Astrocyte of the spinal cord (primary cell): ENCODE data around the gene CD226.
"Not testable (repeated sequence)": the region's sequence is repeated elsewhere in the genome, so short reads cannot be mapped to it uniquely, and the experiment has no call there.

Experiments used
- DNase-seq: peaks from one replicate; pipeline ENCODE4 v3.0.0; 2011; ENCODE audit warnings: low read depth, low spot score
- H3K4me3 ChIP-seq: 2 replicates; pipeline ENCODE4 v1.5.1; 2011; ENCODE audit warnings: low read depth, mild to moderate bottlenecking, low read length, moderate library complexity
- in situ Hi-C: cut with HindIII; loops from 2 replicates; pipeline ENCODE4 v1.10.0; 2017; ENCODE audit warnings: low sequenced_read_pairs
- TF ChIP-seq, protein P1 (sequence below): IDR thresholded peaks from 2 replicates; pipeline ENCODE4 v1.5.1; 2012; ENCODE audit warnings: low read depth, mild to moderate bottlenecking, low read length, inconsistent platforms

Gene CD226

DNA sequence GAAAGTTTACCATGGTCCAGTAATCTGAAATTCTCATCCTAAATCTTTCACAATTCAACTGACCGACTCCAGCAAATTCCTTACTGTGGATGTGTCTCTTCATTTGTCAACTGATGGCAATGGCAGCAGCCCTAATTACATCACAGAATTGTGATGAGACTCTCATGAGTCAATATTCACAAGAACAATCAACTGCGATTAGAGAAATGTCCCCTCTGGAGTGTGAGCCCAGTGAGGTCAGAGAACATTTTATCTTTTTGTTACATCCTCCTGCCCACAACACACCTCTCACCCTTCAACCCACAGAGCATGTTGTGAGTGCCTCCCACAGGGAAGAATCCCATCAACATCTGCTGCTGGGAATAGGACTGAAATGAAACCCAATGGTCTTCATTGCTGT lies 73.6 kb downstream of the CD226 start:
- in situ Hi-C loops = no loop called here
- DNase-seq = peak; percentile 4

DNA sequence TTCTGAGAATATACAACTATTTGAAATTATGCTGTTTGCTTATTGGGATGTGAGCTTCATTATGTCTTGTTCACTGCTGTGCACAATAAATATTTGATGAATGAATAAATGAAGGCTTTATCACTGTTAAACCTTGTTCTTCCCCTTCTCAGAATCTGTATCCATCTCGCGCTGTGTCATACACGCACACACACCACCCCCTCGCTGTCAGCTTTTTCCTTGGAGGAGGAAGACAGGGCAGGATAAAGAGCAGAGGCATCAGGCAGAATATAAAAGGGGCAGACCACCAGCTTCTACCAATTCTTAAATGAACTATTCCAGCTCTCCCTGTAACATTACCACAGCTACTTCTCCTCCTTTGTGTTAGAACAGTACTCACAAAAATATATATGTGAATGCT lies 75.0 kb downstream of the CD226 start:
- DNase-seq = no peak
- H3K4me3 ChIP-seq = no peak overlapping the region
- in situ Hi-C loops = no loop called here
- TF ChIP-seq, protein P1, sequence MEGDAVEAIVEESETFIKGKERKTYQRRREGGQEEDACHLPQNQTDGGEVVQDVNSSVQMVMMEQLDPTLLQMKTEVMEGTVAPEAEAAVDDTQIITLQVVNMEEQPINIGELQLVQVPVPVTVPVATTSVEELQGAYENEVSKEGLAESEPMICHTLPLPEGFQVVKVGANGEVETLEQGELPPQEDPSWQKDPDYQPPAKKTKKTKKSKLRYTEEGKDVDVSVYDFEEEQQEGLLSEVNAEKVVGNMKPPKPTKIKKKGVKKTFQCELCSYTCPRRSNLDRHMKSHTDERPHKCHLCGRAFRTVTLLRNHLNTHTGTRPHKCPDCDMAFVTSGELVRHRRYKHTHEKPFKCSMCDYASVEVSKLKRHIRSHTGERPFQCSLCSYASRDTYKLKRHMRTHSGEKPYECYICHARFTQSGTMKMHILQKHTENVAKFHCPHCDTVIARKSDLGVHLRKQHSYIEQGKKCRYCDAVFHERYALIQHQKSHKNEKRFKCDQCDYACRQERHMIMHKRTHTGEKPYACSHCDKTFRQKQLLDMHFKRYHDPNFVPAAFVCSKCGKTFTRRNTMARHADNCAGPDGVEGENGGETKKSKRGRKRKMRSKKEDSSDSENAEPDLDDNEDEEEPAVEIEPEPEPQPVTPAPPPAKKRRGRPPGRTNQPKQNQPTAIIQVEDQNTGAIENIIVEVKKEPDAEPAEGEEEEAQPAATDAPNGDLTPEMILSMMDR = no peak

More for the DNA sequence above, 73.6 kb downstream of the CD226 start:
- TF ChIP-seq, protein P1 = no peak
- no peak overlapping the region for H3K4me3 ChIP-seq

DNA sequence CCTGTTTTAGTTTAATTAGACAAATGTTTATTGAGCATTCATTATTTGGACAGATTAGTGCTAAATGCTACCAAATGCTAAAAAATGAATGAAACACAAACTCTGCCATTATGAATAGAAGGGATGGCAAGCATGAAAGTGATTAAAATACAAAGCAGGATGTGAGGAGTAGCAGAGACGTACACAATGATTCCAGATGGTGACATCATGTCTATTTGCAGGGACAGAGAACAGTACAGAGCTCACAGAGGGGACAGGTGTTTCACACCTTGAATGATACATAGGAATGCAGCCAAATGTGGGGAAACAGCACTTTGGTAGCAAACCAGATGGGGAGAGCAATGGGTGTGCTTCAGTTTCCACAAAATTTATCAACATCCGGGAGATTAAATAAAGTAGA lies 76.3 kb downstream of the CD226 start:
- TF ChIP-seq, protein P1 = no peak
- in situ Hi-C loops = no loop called here
- DNase-seq = no peak
- no peak overlapping the region for H3K4me3 ChIP-seq

DNA sequence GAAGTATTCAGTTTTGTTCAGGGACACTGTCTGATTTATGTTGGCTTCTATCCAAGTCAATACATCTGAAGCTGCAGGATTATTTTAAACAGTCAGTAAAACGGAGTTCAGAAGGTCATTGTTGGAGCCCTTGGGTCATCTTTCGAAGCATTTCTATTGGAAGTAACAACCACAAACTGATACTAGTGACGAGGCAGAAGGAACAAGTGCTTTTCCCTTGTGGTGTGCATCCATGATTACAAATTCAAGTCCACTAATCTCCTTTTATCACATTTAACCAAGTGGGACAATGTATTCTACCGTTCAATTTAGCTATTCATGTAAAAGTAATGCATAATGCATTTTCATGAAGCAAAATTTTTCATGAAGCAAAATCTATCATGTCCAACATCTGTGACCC lies 76.9 kb downstream of the CD226 start:
- no peak for DNase-seq
- TF ChIP-seq, protein P1 = no peak
- in situ Hi-C loops = no loop called here
- no peak overlapping the region for H3K4me3 ChIP-seq

DNA sequence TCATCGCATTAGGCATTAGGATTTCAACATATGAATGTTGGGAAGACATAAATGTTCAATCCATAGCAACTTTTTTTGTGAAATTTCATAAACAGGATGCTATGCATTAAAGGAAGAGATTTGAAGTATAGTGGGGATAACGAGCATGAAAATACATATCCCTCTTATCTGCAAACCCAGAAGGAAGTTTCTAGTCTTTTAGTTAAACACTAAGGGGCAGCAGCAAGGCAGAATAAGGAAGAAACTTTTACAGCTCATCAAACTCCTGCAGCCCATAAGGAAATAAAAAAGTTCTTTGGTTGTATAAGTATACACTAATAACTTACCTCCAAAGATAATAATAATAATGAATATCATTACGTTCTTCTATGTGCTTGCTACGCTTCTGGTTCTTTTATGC lies 81.5 kb downstream of the CD226 start:
- in situ Hi-C loops = no loop called here
- H3K4me3 ChIP-seq = no peak overlapping the region
- TF ChIP-seq, protein P1 = no peak
- DNase-seq = no peak

DNA sequence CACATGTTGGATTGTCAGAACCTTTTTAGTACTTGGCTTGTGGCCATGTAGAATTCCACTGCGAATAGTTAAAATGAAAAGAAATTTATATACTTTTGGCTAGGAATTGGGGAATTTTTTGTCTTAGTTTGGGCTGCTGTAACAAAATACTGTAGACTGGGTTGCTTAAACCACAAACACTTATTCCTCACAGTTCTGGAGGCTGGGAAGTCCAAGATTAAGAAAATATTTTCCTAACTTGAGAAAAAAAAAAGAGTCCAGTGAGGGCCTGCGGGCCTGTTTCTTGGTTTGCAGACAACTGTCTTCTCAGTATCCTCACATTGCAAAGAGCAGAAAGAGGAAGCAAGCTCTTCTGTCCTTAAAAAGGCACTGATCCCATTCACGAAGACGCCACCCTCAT lies 81.9 kb downstream of the CD226 start:
- no peak overlapping the region for H3K4me3 ChIP-seq
- in situ Hi-C loops = no loop called here
- DNase-seq = no peak
- TF ChIP-seq, protein P1 = no peak

DNA sequence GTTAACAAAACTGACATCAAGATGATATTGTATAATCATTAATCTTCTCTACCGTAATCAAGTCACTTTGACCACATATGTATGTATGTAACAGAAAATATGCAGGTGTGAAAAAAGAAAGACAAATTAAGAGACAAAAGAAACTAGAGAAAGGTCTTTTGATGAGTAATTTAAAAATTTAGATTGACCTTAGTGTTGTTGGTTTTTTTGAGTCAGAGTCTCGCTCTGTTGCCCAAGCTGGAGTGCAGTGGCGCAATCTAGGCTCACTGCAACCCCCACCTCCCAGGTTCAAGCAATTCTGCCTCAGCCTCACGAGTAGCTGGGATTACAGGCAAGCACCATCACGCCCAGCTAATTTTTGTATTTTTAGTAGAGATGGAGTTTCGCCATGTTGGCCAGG lies 82.9 kb downstream of the CD226 start:
- H3K4me3 ChIP-seq, in situ Hi-C loops, DNase-seq: not testable (repeated sequence)
